ENCODE measurements around the gene GPN2.

GPN2 gene

GRCh38 chr1:26853600-26853999 lies 36.5 kb downstream of the GPN2 start (continued):
- TF ChIP-seq, protein P1, sequence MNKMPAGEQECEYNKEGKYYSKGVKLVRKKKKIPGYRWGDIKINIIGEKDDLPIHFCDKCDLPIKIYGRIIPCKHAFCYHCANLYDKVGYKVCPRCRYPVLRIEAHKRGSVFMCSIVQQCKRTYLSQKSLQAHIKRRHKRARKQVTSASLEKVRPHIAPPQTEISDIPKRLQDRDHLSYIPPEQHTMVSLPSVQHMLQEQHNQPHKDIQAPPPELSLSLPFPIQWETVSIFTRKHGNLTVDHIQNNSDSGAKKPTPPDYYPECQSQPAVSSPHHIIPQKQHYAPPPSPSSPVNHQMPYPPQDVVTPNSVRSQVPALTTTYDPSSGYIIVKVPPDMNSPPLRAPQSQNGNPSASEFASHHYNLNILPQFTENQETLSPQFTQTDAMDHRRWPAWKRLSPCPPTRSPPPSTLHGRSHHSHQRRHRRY (tag by site-specific recombination; IDR thresholded peaks at IDR 0.05) = no peak
- no peak for TF ChIP-seq HOXD13 (CRISPR knock-in tag; IDR thresholded peaks at IDR 0.05; ENCODE audit: borderline replicate concordance)
- TF ChIP-seq, protein P2, sequence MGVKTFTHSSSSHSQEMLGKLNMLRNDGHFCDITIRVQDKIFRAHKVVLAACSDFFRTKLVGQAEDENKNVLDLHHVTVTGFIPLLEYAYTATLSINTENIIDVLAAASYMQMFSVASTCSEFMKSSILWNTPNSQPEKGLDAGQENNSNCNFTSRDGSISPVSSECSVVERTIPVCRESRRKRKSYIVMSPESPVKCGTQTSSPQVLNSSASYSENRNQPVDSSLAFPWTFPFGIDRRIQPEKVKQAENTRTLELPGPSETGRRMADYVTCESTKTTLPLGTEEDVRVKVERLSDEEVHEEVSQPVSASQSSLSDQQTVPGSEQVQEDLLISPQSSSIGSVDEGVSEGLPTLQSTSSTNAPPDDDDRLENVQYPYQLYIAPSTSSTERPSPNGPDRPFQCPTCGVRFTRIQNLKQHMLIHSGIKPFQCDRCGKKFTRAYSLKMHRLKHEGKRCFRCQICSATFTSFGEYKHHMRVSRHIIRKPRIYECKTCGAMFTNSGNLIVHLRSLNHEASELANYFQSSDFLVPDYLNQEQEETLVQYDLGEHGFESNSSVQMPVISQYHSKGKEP (tag by site-specific recombination; IDR thresholded peaks at IDR 0.05) = no peak
- TF ChIP-seq ZSCAN30 (tag by site-specific recombination; IDR thresholded peaks at IDR 0.05) = no peak
- TF ChIP-seq GLIS1 (tag by site-specific recombination; IDR thresholded peaks at IDR 0.05) = no peak
- TF ChIP-seq ZNF214 (tag by site-specific recombination; IDR thresholded peaks at IDR 0.05; ENCODE audit: borderline replicate concordance) = no peak
- no peak for TF ChIP-seq ZNF555 (tag by site-specific recombination; conservative IDR thresholded peaks at IDR 0.05)
- TF ChIP-seq ZNF426 (tag by site-specific recombination; IDR thresholded peaks at IDR 0.05) = no peak

DNA sequence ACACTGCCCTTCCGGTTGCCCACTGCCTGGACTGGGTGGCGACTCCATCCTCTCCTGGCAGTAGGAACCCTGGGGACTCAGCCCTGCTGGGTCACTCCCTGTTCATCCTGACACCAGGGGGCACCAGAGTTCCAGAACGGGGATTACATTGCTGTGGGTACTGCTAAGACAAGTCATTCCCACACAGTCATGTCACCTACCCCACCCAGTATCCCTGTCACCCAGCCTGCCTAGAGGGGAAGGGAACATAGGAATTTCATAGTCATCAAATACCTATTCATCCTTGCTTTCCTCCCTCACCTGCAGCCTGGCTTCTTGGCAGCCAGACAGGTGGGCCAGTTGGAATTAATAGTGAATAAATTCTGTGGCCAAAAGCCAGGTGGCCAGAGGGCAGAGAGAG lies 36.9 kb downstream of the GPN2 start:
- no peaks in the 10 kb centered on the region for H3K9me3 ChIP-seq (ENCODE audit: control insufficient read depth, insufficient read depth, low read depth, low read length)
- CTCF ChIA-PET = no interaction called here
- no peaks in the 10 kb centered on the region for H3K4me1 ChIP-seq (ENCODE audit: control insufficient read depth, insufficient read depth, low read length)
- H3K27ac ChIP-seq (ENCODE audit: extremely low read depth, low read depth, low read length) = no peak overlapping the region
- POLR2A ChIA-PET = no interaction called here
- H3K4me3 ChIP-seq (ENCODE audit: low read depth, low read length) = no peak overlapping the region
- H3K36me3 ChIP-seq (ENCODE audit: control insufficient read depth in 2 of 2, insufficient read depth in 1 of 2, low read length in 2 of 2) = peaks cover 0 to 83% of the 10 kb centered on the region in 2 experiments; a peak in 2 of 3 replicates
- TF ChIP-seq ZNF16 (tag by site-specific recombination; IDR thresholded peaks at IDR 0.05; ENCODE audit: low read depth) = no peak
- TF ChIP-seq, protein P3, sequence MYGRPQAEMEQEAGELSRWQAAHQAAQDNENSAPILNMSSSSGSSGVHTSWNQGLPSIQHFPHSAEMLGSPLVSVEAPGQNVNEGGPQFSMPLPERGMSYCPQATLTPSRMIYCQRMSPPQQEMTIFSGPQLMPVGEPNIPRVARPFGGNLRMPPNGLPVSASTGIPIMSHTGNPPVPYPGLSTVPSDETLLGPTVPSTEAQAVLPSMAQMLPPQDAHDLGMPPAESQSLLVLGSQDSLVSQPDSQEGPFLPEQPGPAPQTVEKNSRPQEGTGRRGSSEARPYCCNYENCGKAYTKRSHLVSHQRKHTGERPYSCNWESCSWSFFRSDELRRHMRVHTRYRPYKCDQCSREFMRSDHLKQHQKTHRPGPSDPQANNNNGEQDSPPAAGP (tag by site-specific recombination; IDR thresholded peaks at IDR 0.05) = peak; percentile 43; the same call in 1 of the 2 replicates
- TF ChIP-seq HOXC10 (CRISPR knock-in tag; IDR thresholded peaks at IDR 0.05) = no peak
- TF ChIP-seq ZNF214 (tag by site-specific recombination; IDR thresholded peaks at IDR 0.05; ENCODE audit: borderline replicate concordance) = no peak
- TF ChIP-seq, protein P4, sequence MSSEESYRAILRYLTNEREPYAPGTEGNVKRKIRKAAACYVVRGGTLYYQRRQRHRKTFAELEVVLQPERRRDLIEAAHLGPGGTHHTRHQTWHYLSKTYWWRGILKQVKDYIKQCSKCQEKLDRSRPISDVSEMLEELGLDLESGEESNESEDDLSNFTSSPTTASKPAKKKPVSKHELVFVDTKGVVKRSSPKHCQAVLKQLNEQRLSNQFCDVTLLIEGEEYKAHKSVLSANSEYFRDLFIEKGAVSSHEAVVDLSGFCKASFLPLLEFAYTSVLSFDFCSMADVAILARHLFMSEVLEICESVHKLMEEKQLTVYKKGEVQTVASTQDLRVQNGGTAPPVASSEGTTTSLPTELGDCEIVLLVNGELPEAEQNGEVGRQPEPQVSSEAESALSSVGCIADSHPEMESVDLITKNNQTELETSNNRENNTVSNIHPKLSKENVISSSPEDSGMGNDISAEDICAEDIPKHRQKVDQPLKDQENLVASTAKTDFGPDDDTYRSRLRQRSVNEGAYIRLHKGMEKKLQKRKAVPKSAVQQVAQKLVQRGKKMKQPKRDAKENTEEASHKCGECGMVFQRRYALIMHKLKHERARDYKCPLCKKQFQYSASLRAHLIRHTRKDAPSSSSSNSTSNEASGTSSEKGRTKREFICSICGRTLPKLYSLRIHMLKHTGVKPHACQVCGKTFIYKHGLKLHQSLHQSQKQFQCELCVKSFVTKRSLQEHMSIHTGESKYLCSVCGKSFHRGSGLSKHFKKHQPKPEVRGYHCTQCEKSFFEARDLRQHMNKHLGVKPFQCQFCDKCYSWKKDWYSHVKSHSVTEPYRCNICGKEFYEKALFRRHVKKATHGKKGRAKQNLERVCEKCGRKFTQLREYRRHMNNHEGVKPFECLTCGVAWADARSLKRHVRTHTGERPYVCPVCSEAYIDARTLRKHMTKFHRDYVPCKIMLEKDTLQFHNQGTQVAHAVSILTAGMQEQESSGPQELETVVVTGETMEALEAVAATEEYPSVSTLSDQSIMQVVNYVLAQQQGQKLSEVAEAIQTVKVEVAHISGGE (tag by site-specific recombination; conservative IDR thresholded peaks at IDR 0.05; ENCODE audit: low read depth) = no peak
- TF ChIP-seq ZNF48 (tag by site-specific recombination; IDR thresholded peaks at IDR 0.05) = no peak
- TF ChIP-seq ZBTB17 (tag by site-specific recombination; IDR thresholded peaks at IDR 0.05) = no peak
- TF ChIP-seq ZNF175 (tag by site-specific recombination; IDR thresholded peaks at IDR 0.05) = no peak
- TF ChIP-seq ZNF184 (tag by site-specific recombination; IDR thresholded peaks at IDR 0.05) = no peak
- TF ChIP-seq ZNF473 (tag by site-specific recombination; IDR thresholded peaks at IDR 0.05) = no peak
- TF ChIP-seq ZNF133 (tag by site-specific recombination; IDR thresholded peaks at IDR 0.05) = no peak
- TF ChIP-seq ZNF626 (tag by site-specific recombination; IDR thresholded peaks at IDR 0.05) = no peak
- TF ChIP-seq, protein P5, sequence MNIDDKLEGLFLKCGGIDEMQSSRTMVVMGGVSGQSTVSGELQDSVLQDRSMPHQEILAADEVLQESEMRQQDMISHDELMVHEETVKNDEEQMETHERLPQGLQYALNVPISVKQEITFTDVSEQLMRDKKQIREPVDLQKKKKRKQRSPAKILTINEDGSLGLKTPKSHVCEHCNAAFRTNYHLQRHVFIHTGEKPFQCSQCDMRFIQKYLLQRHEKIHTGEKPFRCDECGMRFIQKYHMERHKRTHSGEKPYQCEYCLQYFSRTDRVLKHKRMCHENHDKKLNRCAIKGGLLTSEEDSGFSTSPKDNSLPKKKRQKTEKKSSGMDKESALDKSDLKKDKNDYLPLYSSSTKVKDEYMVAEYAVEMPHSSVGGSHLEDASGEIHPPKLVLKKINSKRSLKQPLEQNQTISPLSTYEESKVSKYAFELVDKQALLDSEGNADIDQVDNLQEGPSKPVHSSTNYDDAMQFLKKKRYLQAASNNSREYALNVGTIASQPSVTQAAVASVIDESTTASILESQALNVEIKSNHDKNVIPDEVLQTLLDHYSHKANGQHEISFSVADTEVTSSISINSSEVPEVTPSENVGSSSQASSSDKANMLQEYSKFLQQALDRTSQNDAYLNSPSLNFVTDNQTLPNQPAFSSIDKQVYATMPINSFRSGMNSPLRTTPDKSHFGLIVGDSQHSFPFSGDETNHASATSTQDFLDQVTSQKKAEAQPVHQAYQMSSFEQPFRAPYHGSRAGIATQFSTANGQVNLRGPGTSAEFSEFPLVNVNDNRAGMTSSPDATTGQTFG (tag by site-specific recombination; IDR thresholded peaks at IDR 0.05; ENCODE audit: borderline replicate concordance) = no peak
- no peak for TF ChIP-seq YY1 (tag by site-specific recombination; IDR thresholded peaks at IDR 0.05)
- TF ChIP-seq GLIS1 (tag by site-specific recombination; IDR thresholded peaks at IDR 0.05) = 0 out of 2 replicates have a peak, but pooled peaks have one; percentile 23
- TF ChIP-seq ZNF664 (tag by site-specific recombination; IDR thresholded peaks at IDR 0.05) = no peak
- no peak for TF ChIP-seq ZNF416 (tag by site-specific recombination; IDR thresholded peaks at IDR 0.05)
- peak; percentile 48; the same call in 1 of the 2 replicates for TF ChIP-seq KLF8 (tag by site-specific recombination; IDR thresholded peaks at IDR 0.05)
- no peak for TF ChIP-seq ZNF621 (tag by site-specific recombination; IDR thresholded peaks at IDR 0.05)
- TF ChIP-seq INSM2 (tag by site-specific recombination; IDR thresholded peaks at IDR 0.05) = peak; percentile 54; the same call in 1 of the 2 replicates
- no peak for TF ChIP-seq ZNF423 (tag by site-specific recombination; IDR thresholded peaks at IDR 0.05)

All from HEK293 (cell line).